GM12801 (cell line): ENCODE data around the gene GRM7.

Experiments used
- CTCF ChIP-seq: IDR thresholded peaks from one replicate; pipeline ENCODE4 v1.5.1; 2011; ENCODE audit warnings: control low read depth; ENCODE audit not compliant: insufficient read length; ENCODE audit errors: extremely low read depth

GRM7 gene

DNA sequence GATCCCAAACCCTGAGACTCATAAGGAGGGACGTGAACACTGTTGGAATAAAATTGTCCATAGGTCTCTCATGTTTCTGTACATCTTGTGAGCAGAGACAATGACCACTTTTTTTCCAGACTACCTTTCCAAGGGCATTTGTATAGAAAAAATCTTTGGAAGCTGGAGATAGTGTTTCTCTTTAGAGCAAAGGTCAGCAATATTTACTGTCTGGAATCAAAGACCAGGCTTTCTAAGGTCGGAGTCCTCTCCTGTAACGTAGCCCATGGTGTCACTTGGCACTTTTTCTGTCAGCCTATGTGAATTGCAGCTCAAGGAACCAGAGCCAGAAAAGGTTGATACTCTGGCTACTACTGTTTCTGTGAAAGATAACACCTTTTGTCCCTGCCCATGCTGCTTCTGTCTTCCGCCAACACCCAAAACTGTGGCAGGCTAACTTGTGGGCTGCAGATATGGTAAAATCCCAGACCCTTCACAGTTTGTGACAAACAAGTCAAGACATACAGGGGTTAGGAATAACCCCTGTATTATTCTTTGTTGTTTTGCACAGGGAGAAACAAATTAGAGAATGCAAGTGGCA, 578.3 kb downstream of the GRM7 start:
- no peak for TF ChIP-seq CTCF

GRCh38 chr3:7444886-7445285, 584.0 kb downstream of the GRM7 start:
- no peak for TF ChIP-seq CTCF

- TF ChIP-seq CTCF, result no peak
Observed at GRCh38 chr3:7445331-7445730, 584.4 kb downstream of the GRM7 start.

DNA sequence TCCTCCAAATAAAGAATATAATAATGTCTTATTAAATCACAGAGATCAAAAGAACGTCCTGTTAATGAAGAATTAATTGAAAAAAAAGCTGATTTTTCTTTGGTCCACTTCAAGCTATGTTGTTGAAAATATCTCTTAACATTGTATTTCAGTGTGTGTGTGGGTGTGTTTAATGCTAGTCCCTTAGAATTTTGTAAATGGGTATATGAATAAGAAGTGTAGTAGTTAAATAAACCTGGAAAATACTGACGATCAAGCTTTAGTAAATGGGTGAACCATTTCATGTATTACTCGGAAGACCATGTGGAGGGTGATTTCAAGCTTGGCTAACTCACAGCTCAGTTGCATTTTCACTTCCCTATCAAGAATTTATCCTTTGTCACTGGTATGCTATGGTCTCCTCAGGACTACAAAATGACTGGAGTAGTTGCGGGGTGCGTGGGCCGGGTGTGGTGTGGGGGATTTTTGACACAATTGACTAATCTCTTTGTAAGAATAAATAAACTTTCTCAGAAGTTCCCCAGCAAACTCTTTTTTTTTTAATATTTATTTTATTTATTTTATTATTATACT, 586.4 kb downstream of the GRM7 start:
- no peak for TF ChIP-seq CTCF

DNA sequence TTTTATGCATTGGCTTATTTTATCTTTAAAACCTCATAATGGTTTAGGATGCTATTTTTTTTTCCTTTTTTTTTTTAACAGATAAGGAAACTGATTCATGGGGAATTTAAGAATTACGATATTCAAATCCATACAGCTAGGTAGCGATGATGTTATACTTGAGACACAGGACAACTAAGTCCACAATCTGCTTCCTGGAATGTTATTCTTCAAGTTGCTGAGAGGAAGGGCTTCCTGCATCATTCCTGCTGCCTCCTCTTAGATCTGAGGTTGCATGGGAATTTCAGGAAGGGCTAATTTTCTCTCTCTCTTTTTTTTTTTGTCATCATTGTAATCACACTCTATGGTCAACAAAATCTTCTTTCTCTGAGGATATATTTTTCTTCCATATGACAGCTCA, 595.5 kb downstream of the GRM7 start:
- TF ChIP-seq CTCF, result no peak

DNA sequence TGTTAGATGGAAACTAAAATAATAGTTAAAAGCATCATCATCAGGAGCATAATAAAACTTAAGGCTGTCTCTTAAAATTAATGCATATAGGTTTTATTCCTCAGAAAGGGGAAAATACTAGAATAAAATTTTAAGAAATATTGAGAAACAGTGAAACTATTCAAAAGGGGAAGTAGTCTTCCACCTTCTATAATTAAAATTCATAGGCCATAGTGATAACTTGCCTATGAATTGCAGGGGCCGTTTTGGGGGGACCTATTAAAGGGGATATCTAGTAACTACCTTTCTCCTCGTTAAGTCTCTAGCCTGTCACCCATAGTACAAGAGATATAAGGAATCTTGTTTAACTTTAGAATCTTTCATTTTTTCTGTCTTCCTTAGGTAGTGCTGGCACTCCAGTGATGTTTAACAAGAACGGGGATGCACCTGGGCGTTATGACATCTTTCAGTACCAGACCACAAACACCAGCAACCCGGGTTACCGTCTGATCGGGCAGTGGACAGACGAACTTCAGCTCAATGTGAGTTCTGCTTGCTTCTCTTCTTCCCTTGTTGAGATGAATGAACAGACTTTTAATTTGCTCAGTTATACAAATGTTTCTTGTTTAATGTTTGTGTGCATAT, 600.4 kb downstream of the GRM7 start:
- TF ChIP-seq CTCF, result no peak

DNA sequence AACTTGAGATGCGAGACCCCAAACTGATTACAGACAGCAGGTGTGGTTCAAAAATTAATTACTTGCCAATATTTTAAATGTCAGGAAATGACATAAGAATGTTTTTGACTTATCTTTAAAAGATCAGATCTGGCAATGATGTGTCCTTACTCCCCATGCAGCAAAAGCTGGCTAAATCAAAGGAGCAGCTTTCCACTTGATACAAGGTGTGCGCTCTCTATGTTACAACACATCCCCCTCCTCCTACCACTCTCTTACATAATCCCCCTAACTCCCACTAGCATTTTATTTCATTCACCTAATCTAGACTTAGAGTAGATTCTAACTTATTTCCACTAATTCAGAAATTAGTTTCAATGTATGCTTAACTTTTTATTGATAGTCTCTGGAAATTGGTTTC, 609.0 kb downstream of the GRM7 start:
- no peak for TF ChIP-seq CTCF
